Upper lobe of right lung (tissue), 1 donor: Measurements from ENCODE around the gene SYS1. TPM values are rescaled to one million over a fixed set of nuclear protein-coding genes. Genes with fewer than 3 reads are reported as not detected.

ENCODE experiments used
- ATAC-seq: fragments of 200-7000 bp; cut with Tn5 transposase; one replicate; pipeline ENCODE4 v1.9.1; 2020; ENCODE audit warnings: mild to moderate bottlenecking, moderate library complexity
- DNase-seq: peaks from one replicate; pipeline ENCODE4 v3.0.0-alpha.2; 2020
- H3K27ac ChIP-seq: fragments of 200-600 bp; one replicate; pipeline ENCODE4 v1.8.0; 2022
- H3K27me3 ChIP-seq: fragments of 200-600 bp; one replicate; pipeline ENCODE4 v1.8.0; 2022; ENCODE audit warnings: mild to moderate bottlenecking
- H3K36me3 ChIP-seq: fragments of 200-600 bp; one replicate; pipeline ENCODE4 v1.8.0; 2022
- H3K4me1 ChIP-seq: fragments of 200-600 bp; one replicate; pipeline ENCODE4 v1.8.0; 2022
- H3K4me3 ChIP-seq: fragments of 200-600 bp; one replicate; pipeline ENCODE4 v1.8.0; 2022; ENCODE audit warnings: mild to moderate bottlenecking
- H3K9me3 ChIP-seq: fragments of 200-600 bp; one replicate; pipeline ENCODE4 v1.8.0; 2022
- intact Hi-C: fragments of 100-400 bp; cut with DNase I; formaldehyde crosslinking; loops from one replicate; pipeline ENCODE4 v1.11.0; 2022
- total RNA-seq: library from RNA; stranded (reverse); fragmentation: NEBNext Ultra II Directional; extraction: Animal tissue kit (Norgen Biotek cat#: 25700); gene quantifications from one replicate; pipeline ENCODE4 v1.2.1, GENCODE V29; 2021
- TF ChIP-seq, protein P1 (sequence below): fragments of 200-600 bp; IDR thresholded peaks from one replicate; pipeline ENCODE4 v1.8.0; 2022; ENCODE audit warnings: antibody characterized with exemption
- donor health status: DM: no; HTN: yes; CAD: no; lungs with severe emphysema.

The SYS1 gene
- total RNA-seq, 1 donor from 2014 or later = 46.5 TPM

GRCh38 chr20:45355209-45356084, 7.5 kb upstream of the SYS1 start:
- Histone ChIP-seq H3K4me1 (peaks cover 36% of the 10 kb centered on the region), H3K27me3 (no peaks in the 10 kb centered on the region), H3K36me3 (no peaks in the 10 kb centered on the region), H3K4me3 (no peak overlapping the region), H3K27ac (no peak overlapping the region), H3K9me3 (no peaks in the 10 kb centered on the region)
- intact Hi-C loops = no loop called here
- ATAC-seq (no peak), DNase-seq (no peak)
- TF ChIP-seq, protein P1, sequence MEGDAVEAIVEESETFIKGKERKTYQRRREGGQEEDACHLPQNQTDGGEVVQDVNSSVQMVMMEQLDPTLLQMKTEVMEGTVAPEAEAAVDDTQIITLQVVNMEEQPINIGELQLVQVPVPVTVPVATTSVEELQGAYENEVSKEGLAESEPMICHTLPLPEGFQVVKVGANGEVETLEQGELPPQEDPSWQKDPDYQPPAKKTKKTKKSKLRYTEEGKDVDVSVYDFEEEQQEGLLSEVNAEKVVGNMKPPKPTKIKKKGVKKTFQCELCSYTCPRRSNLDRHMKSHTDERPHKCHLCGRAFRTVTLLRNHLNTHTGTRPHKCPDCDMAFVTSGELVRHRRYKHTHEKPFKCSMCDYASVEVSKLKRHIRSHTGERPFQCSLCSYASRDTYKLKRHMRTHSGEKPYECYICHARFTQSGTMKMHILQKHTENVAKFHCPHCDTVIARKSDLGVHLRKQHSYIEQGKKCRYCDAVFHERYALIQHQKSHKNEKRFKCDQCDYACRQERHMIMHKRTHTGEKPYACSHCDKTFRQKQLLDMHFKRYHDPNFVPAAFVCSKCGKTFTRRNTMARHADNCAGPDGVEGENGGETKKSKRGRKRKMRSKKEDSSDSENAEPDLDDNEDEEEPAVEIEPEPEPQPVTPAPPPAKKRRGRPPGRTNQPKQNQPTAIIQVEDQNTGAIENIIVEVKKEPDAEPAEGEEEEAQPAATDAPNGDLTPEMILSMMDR = no peak

DNA sequence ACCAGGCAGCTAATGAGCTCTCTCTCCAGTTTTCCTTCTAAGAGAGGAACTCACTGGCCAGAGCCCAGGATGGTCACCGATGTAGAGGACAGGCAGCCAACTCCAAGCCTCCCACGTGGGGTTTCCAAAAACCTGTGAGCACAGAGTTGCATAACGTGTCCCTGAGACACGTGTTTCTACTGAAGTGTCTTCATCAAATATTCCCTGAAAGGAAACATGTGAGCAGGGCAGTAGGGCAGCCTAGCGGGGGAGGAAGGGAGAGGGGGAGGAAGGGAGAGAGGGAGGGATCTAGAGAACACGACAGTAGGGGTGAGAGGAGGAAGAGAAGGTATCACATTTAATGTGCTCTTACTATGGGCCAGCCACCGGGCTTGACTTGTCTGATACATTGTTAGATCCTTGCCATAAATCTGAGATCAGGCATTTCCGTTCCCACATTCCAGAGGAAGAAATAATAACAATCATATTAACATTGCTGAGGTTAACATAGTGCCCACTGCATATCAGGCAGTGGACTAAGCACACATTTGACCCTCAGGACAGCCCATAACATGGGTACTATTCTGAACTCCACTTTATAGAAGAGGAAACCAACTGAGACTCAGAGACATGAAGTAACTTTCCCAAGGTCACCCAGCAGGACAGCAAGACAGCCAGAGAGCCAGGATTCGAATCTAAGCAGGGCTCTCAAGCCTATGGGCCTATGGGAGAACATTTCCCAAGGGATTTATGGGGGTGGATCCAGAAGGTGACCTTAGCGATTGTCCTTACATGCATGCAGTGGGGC, 4.5 kb upstream of the SYS1 start:
- intact Hi-C loops = no loop called here
- peaks cover 51% of the 10 kb centered on the region for H3K4me1 ChIP-seq

DNA sequence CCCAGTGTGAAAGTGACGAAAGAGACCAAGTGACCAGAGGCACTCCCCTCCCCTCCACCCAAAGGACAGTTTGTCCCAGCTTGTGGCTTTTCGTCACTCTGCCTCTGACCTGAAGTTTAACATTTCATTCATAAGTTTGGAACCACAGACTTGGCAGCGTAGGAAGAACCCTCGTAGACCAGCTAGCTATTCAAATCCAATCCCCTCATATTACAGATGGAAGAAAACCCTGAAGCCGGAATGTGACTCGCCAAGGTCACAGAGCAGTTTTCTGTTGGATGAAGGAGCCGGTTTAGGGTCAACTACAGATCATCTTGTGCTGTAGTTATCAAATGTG, 3.9 kb upstream of the SYS1 start:
- TF ChIP-seq, protein P1 = no peak
- intact Hi-C loops = no loop called here
- H3K36me3 ChIP-seq = no peaks in the 10 kb centered on the region
- no peaks in the 10 kb centered on the region for H3K27me3 ChIP-seq
- peak overlapping the region; percentile 75 for H3K27ac ChIP-seq
- ATAC-seq = peak; percentile 62
- H3K9me3 ChIP-seq = no peaks in the 10 kb centered on the region
- peak; percentile 82 for DNase-seq
- peaks cover 55% of the 10 kb centered on the region for H3K4me1 ChIP-seq
- no peak overlapping the region for H3K4me3 ChIP-seq

More for the DNA sequence above, 4.5 kb upstream of the SYS1 start:
- TF ChIP-seq, protein P1 = no peak
- H3K27ac ChIP-seq = peak overlapping the region; percentile 75
- ATAC-seq (peak; percentile 69), DNase-seq (peak; percentile 88)
- H3K36me3 ChIP-seq = no peaks in the 10 kb centered on the region
- no peaks in the 10 kb centered on the region for H3K9me3 ChIP-seq
- no peaks in the 10 kb centered on the region for H3K27me3 ChIP-seq
- H3K4me3 ChIP-seq = no peak overlapping the region

DNA sequence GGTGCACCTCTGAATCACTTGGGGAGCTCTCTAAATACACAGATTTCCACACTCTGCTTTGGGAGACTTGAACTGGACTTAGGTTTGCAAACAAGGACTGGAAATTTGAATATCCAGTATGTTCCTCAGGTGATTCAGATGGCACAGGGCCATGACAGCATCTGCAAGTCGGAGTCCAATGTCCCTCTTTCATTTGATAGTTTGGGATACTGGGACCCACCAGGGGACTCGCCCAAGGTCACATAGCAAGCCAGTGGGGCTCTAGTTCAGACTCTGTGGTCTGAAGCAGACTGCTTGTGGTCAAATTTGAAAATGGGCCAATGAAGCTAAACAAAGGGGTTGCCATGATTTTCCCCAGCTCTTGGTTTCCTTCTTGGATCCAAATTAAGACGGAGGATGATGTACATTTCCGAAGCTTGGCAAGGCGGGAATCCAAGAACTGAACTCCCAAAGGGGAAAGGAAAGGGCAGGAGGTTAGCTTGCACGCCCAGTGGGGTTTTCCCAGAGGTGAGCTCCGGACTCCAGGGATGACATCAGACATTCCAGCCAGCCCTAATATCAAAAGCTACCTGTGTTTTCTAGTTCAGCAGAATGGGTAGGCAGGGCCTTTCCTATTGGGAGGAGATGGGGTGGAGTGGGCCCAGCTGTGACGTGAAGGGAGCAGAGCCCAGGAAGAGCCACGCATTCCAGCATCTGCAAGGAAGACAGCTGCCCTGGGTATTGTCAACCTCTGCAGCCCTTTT, 3.4 kb upstream of the SYS1 start:
- intact Hi-C loops = loop anchor here (10.0 kb wide), 1 partner anchor 75 kb away; no protein-coding TSS in a partner anchor
- DNase-seq (no peak), ATAC-seq (no peak)
- Histone ChIP-seq H3K4me3 (no peak overlapping the region), H3K36me3 (no peaks in the 10 kb centered on the region), H3K4me1 (peaks cover 58% of the 10 kb centered on the region), H3K27ac (peak overlapping the region; percentile 75), H3K27me3 (no peaks in the 10 kb centered on the region), H3K9me3 (no peaks in the 10 kb centered on the region)
- TF ChIP-seq, protein P1 = no peak

DNA sequence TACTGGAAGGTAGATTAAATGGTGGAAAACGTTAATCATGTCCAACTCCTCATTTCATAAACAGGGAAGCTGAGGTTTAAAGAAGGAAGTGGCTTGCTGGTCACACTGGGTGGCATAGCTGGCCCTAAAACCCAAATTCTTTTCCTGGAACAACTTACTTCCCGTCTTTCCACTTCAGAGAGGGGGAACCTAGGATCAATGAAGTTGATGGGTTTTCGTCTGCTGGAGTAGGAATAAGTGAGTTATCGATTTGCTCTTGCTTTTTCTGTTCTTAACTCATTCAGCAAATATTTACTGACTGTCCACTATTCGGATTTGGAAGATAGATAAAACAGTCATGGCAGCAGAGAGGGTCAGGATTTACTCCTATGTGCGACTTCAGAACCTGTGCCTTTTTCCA, 1.2 kb upstream of the SYS1 start:
- Histone ChIP-seq H3K27ac (peak overlapping the region; percentile 97), H3K9me3 (no peaks in the 10 kb centered on the region), H3K4me1 (peaks cover 66% of the 10 kb centered on the region), H3K4me3 (peak overlapping the region; percentile 64), H3K27me3 (no peaks in the 10 kb centered on the region), H3K36me3 (peaks cover 21% of the 10 kb centered on the region)
- intact Hi-C loops = loop anchor here (10.0 kb wide), 1 partner anchor 73 kb away; no protein-coding TSS in a partner anchor
- DNase-seq = no peak
- TF ChIP-seq, protein P1 = no peak
- no peak for ATAC-seq
